Measurements from ENCODE around the gene TLX2. TPM values are rescaled to one million over a fixed set of nuclear protein-coding genes. Genes with fewer than 3 reads are reported as not detected.

TLX2 gene
- total and polyA plus RNA-seq, 2 of the 13 experiments (the other 11 are each of a cell fraction or from before 2014, with no cell fraction given): 0.05 to 0.20 TPM

- Histone ChIP-seq H3K4me3 (replicated peaks in 1 of 3; ENCODE audit: insufficient read depth in 1 of 3, low read depth in 2 of 3, low read length in 3 of 3) (peak overlapping the region; percentile 67 to 86 (median 82)), H4K20me1 (ENCODE audit: insufficient read depth, low read length) (no peaks in the 10 kb centered on the region), H3K4me2 (ENCODE audit: low read depth, low read length) (peak overlapping the region; percentile 92), H3K9ac (ENCODE audit: insufficient read depth, low read depth, low read length) (peak overlapping the region; percentile 83), H3K36me3 (replicated peaks in 1 of 2; ENCODE audit: control insufficient read depth in 1 of 2, insufficient read depth in 2 of 2, low read length in 2 of 2) (no peaks in the 10 kb centered on the region; a peak in 3 of 5 replicates), H3K4me1 (ENCODE audit: insufficient read depth, low read length) (peaks cover 75% of the 10 kb centered on the region), H3K9me3 (ENCODE audit: low read length) (no peaks in the 10 kb centered on the region), H3K27me3 (ENCODE audit: control insufficient read depth in 1 of 2, insufficient read depth in 2 of 2, low read length in 2 of 2) (no peaks in the 10 kb centered on the region; a peak in 1 of 5 replicates), H3K27ac (ENCODE audit: extremely low read length, insufficient read depth, low read length) (peak overlapping the region; percentile 89), H2AFZ (ENCODE audit: low read length) (no peak overlapping the region), H3K79me2 (ENCODE audit: insufficient read depth, low read length) (peaks cover 54% of the 10 kb centered on the region)
- intact Hi-C loops (cut with micrococcal nuclease; ENCODE audit: unreplicated experiment) (loop anchor here (1.0 kb wide), 1 partner anchor 19 kb away; the partner anchor contains the start of gene TTC31), in situ Hi-C loops (cut with HindIII; ENCODE audit: extremely low pct_ligation_motif_present, low pct_unique_long_range_greater_than_20kb) (no loop called here)
- CTCF ChIA-PET (ENCODE audit: low intra/inter-chr PET ratio, low total read pairs): interaction anchor here (1.5 to 2.9 kb wide), 2 partner anchors 13 to 19 kb away, joined by 5 to 20 read pairs; partner anchors contain the start of genes CCDC142 and TTC31
- DNase-seq (ENCODE audit: low spot score) (peak; percentile 86), FAIRE-seq (peak; percentile 96), ATAC-seq (peak; percentile 22)
- BruUV-seq (replicated peaks): no TSS peak
- POLR2A ChIA-PET: interaction anchor here (1.0 to 16.5 kb wide), 15 partner anchors 8 to 76 kb away, joined by 5 to 795 read pairs (median 23); partner anchors contain the start of genes AUP1, CCDC142, DQX1 and HTRA2
- under 1% methylated on average over 31 of the region's 32 CpGs for WGBS (ENCODE audit: low lambda C conversion rate)
- TF ChIP-seq DMAP1 (CRISPR knock-in tag; IDR thresholded peaks at IDR 0.05) (peak; percentile 87), ZNF326 (CRISPR knock-in tag; IDR thresholded peaks at IDR 0.05; ENCODE audit: borderline replicate concordance) (no peak), ZNF563 (CRISPR knock-in tag; IDR thresholded peaks at IDR 0.05) (no peak; the same call in 1 of the 2 replicates), ZHX1 (CRISPR knock-in tag; IDR thresholded peaks at IDR 0.05; ENCODE audit: low read depth) (peak; percentile 38; the same call in 1 of the 2 replicates), FOXJ3 (CRISPR knock-in tag; IDR thresholded peaks at IDR 0.05; ENCODE audit: borderline replicate concordance) (no peak), CCAR2 (optimal IDR thresholded peaks at IDR 0.05; ENCODE audit: low read depth, low read length) (no peak), NR1H2 (CRISPR knock-in tag; IDR thresholded peaks at IDR 0.05; ENCODE audit: borderline replicate concordance, low read depth) (0 out of 2 replicates have a peak, but pooled peaks have one; percentile 19), ZSCAN21 (CRISPR knock-in tag; IDR thresholded peaks at IDR 0.05; ENCODE audit: borderline replicate concordance) (0 out of 2 replicates have a peak, but pooled peaks have one; percentile 22), SP5 (CRISPR knock-in tag; IDR thresholded peaks at IDR 0.05; ENCODE audit: borderline replicate concordance, low read depth) (peak; percentile 90), TEAD3 (CRISPR knock-in tag; optimal IDR thresholded peaks at IDR 0.05; ENCODE audit: borderline replicate concordance) (peak; percentile 74), REPIN1 (CRISPR knock-in tag; IDR thresholded peaks at IDR 0.05; ENCODE audit: borderline replicate concordance, low read depth) (peak; percentile 64; the same call in 1 of the 2 replicates), TRAFD1 (CRISPR knock-in tag; IDR thresholded peaks at IDR 0.05; ENCODE audit: borderline replicate concordance) (peak; percentile 13; the same call in 1 of the 2 replicates), KDM4B (CRISPR knock-in tag; IDR thresholded peaks at IDR 0.05) (no peak), ELF3 (CRISPR knock-in tag; IDR thresholded peaks at IDR 0.05) (0 out of 2 replicates have a peak, but pooled peaks have one; percentile 49), ZNF567 (CRISPR knock-in tag; IDR thresholded peaks at IDR 0.05; ENCODE audit: borderline replicate concordance) (peak; percentile 94; the same call in 1 of the 2 replicates), ZBTB38 (CRISPR knock-in tag; IDR thresholded peaks at IDR 0.05) (no peak), ATF7-NPFF (CRISPR knock-in tag; IDR thresholded peaks at IDR 0.05; ENCODE audit: low read depth) (no peak), ZNF570 (CRISPR knock-in tag; IDR thresholded peaks at IDR 0.05; ENCODE audit: borderline replicate concordance) (0 out of 2 replicates have a peak, but pooled peaks have one; percentile 35), ZNF335 (CRISPR knock-in tag; IDR thresholded peaks at IDR 0.05) (no peak)
- TF ChIP-seq, protein P1, sequence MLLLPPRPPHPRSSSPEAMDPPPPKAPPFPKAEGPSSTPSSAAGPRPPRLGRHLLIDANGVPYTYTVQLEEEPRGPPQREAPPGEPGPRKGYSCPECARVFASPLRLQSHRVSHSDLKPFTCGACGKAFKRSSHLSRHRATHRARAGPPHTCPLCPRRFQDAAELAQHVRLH (CRISPR knock-in tag; IDR thresholded peaks at IDR 0.05; ENCODE audit: borderline replicate concordance, low read depth): peak; percentile 82; the same call in 1 of the 2 replicates
Observed at GRCh38 chr2:74502147-74502719, 12.0 kb upstream of the TLX2 start.

Measured in HepG2 (cell line).